GM23338 (cell line): ENCODE measurements around the gene CMTM2. TPM values are rescaled to one million over a fixed set of nuclear protein-coding genes. Genes with fewer than 3 reads are reported as not detected.

Experiments
- ATAC-seq: fragments of 200-7000 bp; cut with Tn5 transposase; 3 replicates; pipeline ENCODE4 v1.9.1; 2020
- DNase-seq: peaks from one replicate; pipeline ENCODE4 v3.0.0-alpha.2; 2015; ENCODE audit warnings: low spot score
- H2AFZ ChIP-seq: fragments of 200-600 bp; sonication (generic); 2 replicates; pipeline ENCODE4 v1.8.0; 2016; ENCODE audit warnings: antibody characterized with exemption, mild to moderate bottlenecking, moderate library complexity
- H3F3A ChIP-seq: fragments of 200-600 bp; sonication (generic); replicated peaks from 2 replicates; pipeline ENCODE4 v1.8.0; 2017; ENCODE audit warnings: antibody characterized with exemption, mixed run types, low read depth
- H3K27ac ChIP-seq: fragments of 200-600 bp; sonication (generic); 2 replicates; pipeline ENCODE4 v1.6.1; 2016; ENCODE audit warnings: low read depth
- H3K27me3 ChIP-seq: fragments of 200-600 bp; sonication (generic); 2 replicates; pipeline ENCODE4 v1.8.0; 2016; ENCODE audit warnings: mild to moderate bottlenecking, mixed run types, moderate library complexity; ENCODE audit not compliant: insufficient read depth
- H3K36me3 ChIP-seq: fragments of 200-600 bp; sonication (generic); 2 replicates; pipeline ENCODE4 v1.8.0; 2016; ENCODE audit warnings: mild to moderate bottlenecking; ENCODE audit not compliant: insufficient read depth
- H3K4me1 ChIP-seq: fragments of 200-600 bp; sonication (generic); 2 replicates; pipeline ENCODE4 v1.8.0; 2016; ENCODE audit warnings: mild to moderate bottlenecking, moderate library complexity; ENCODE audit not compliant: insufficient read depth
- H3K4me2 ChIP-seq: fragments of 200-600 bp; sonication (generic); 2 replicates; pipeline ENCODE4 v1.7.1; 2017; ENCODE audit warnings: mixed run types
- H3K4me3 ChIP-seq: fragments of 200-600 bp; sonication (generic); 2 replicates; pipeline ENCODE4 v1.6.1; 2016; ENCODE audit warnings: mixed run types
- H3K79me2 ChIP-seq: fragments of 200-600 bp; sonication (generic); replicated peaks from 2 replicates; pipeline ENCODE4 v1.8.0; 2017; ENCODE audit warnings: mild to moderate bottlenecking; ENCODE audit not compliant: insufficient read depth
- H3K9me2 ChIP-seq: fragments of 200-600 bp; sonication (generic); 2 replicates; pipeline ENCODE4 v1.8.0; 2017; ENCODE audit not compliant: insufficient read depth
- H4K20me1 ChIP-seq: fragments of 200-600 bp; sonication (generic); replicated peaks from 2 replicates; pipeline ENCODE4 v1.8.0; 2017; ENCODE audit warnings: mild to moderate bottlenecking; ENCODE audit not compliant: insufficient read depth
- H3K27ac Mint-ChIP-seq: 2 replicates; pipeline ENCODE4 v1.8.0; 2020; ENCODE audit warnings: inconsistent platforms, mild to moderate bottlenecking, moderate library complexity, mixed read lengths
- H3K27me3 Mint-ChIP-seq: 3 replicates; pipeline ENCODE4 v1.8.0; 2022; ENCODE audit warnings: low read depth, mild to moderate bottlenecking, moderate library complexity, mixed read lengths, inconsistent platforms; ENCODE audit not compliant: insufficient read depth, poor library complexity
- H3K36me3 Mint-ChIP-seq: 3 replicates; pipeline ENCODE4 v1.8.0; 2021; ENCODE audit warnings: low read depth, mild to moderate bottlenecking, inconsistent platforms, moderate library complexity, mixed read lengths
- H3K4me1 Mint-ChIP-seq: 3 replicates; pipeline ENCODE4 v1.8.0; 2020; ENCODE audit warnings: mild to moderate bottlenecking, inconsistent platforms, mixed read lengths
- H3K4me3 Mint-ChIP-seq: 3 replicates; pipeline ENCODE4 v1.8.0; 2021; ENCODE audit warnings: moderate library complexity, mild to moderate bottlenecking, inconsistent platforms, mixed read lengths
- H3K9me3 Mint-ChIP-seq: 3 replicates; pipeline ENCODE4 v1.8.0; 2020; ENCODE audit warnings: moderate library complexity, mild to moderate bottlenecking, inconsistent platforms, mixed read lengths
- EZH2 ChIP-seq: fragments of 200-600 bp; sonication (generic); IDR thresholded peaks from one replicate; pipeline ENCODE4 v1.8.0; 2017; ENCODE audit warnings: antibody characterized with exemption, mild to moderate bottlenecking, low read depth; ENCODE audit not compliant: unreplicated experiment
- EZH2phosphoT487 ChIP-seq: fragments of 200-600 bp; sonication (generic); IDR thresholded peaks from one replicate; pipeline ENCODE4 v1.8.1; 2018; ENCODE audit warnings: antibody characterized with exemption; ENCODE audit not compliant: unreplicated experiment
- NANOG ChIP-seq: IDR thresholded peaks from 2 replicates; pipeline ENCODE4 v1.6.1; 2016; ENCODE audit warnings: antibody characterized with exemption, borderline replicate concordance
- POLR2AphosphoS5 ChIP-seq: IDR thresholded peaks from 2 replicates; pipeline ENCODE4 v1.6.1; 2016; ENCODE audit warnings: antibody characterized with exemption, low read depth
- STAT1 ChIP-seq: IDR thresholded peaks from one replicate; pipeline ENCODE4 v1.6.1; 2016; ENCODE audit warnings: antibody characterized with exemption; ENCODE audit not compliant: unreplicated experiment
- polyA plus RNA-seq: library from polyadenylated mRNA; unstranded; fragments of >200 nt; fragmentation: Nextera tagmentation; extraction: Ambion mirVana; gene quantifications from 2 replicates; pipeline ENCODE4 v1.2.1, GENCODE V29; 2016
- total RNA-seq: library from RNA; depleted of rRNA; stranded (reverse); fragments of >200 nt; shearing (Covaris generic); gene quantifications from 2 replicates; pipeline ENCODE4 v1.2.3, GENCODE V29; 2014
- TF ChIP-seq, protein P1 (sequence below): IDR thresholded peaks from one replicate; pipeline ENCODE4 v1.6.1; 2018; ENCODE audit warnings: antibody characterized with exemption; ENCODE audit not compliant: unreplicated experiment
- TF ChIP-seq, protein P2 (sequence below): IDR thresholded peaks from 2 replicates; pipeline ENCODE4 v1.6.1; 2016; ENCODE audit warnings: antibody characterized with exemption
- TF ChIP-seq, protein P3 (sequence below): fragments of 250-450 bp; sonication (Bioruptor Pico); IDR thresholded peaks from 2 replicates; pipeline ENCODE4 v1.5.0; 2020; ENCODE audit warnings: mild to moderate bottlenecking, moderate library complexity

The CMTM2 gene
- total and polyA plus RNA-seq, 2 experiments from 2014 or later = not detected

DNA sequence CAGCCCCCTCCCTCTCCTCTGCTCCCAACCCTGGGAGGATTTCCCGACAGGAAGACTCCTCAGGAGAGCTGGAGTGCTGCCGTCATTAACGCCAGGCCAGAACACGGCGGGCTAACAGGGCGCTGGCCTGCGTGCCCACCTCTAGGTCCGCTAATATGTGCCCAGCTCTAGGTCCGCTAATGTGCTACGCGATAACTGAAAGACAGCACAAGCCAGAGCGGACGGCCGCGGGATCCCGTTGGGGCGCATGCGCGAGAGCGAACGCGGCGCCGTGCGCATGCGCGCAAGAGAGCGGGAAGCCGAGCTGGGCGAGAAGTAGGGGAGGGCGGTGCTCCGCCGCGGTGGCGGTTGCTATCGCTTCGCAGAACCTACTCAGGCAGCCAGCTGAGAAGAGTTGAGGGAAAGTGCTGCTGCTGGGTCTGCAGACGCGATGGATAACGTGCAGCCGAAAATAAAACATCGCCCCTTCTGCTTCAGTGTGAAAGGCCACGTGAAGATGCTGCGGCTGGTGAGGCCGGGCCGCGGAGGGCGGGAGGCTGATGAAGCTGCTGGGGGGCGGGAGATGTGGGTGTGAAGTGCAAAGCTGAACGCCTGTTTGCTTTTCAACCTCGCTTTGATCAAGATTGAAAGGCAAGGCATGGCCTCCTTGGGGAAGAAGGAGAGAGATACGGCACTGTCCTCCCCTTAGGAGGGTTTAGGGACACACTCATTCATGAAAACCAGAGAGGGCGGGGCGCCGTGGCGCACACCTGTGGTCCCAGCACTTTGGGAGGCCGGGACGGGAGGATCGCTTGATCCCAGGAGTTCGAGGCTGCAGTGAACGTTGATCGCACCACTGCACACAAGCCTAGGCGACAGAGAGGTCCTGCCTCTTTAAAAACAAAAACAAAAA lies 26.7 kb upstream of the CMTM2 start, which contains the start of gene CKLF (continued):
- TF ChIP-seq, protein P1, sequence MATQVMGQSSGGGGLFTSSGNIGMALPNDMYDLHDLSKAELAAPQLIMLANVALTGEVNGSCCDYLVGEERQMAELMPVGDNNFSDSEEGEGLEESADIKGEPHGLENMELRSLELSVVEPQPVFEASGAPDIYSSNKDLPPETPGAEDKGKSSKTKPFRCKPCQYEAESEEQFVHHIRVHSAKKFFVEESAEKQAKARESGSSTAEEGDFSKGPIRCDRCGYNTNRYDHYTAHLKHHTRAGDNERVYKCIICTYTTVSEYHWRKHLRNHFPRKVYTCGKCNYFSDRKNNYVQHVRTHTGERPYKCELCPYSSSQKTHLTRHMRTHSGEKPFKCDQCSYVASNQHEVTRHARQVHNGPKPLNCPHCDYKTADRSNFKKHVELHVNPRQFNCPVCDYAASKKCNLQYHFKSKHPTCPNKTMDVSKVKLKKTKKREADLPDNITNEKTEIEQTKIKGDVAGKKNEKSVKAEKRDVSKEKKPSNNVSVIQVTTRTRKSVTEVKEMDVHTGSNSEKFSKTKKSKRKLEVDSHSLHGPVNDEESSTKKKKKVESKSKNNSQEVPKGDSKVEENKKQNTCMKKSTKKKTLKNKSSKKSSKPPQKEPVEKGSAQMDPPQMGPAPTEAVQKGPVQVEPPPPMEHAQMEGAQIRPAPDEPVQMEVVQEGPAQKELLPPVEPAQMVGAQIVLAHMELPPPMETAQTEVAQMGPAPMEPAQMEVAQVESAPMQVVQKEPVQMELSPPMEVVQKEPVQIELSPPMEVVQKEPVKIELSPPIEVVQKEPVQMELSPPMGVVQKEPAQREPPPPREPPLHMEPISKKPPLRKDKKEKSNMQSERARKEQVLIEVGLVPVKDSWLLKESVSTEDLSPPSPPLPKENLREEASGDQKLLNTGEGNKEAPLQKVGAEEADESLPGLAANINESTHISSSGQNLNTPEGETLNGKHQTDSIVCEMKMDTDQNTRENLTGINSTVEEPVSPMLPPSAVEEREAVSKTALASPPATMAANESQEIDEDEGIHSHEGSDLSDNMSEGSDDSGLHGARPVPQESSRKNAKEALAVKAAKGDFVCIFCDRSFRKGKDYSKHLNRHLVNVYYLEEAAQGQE = no peak
- TF ChIP-seq, protein P2, sequence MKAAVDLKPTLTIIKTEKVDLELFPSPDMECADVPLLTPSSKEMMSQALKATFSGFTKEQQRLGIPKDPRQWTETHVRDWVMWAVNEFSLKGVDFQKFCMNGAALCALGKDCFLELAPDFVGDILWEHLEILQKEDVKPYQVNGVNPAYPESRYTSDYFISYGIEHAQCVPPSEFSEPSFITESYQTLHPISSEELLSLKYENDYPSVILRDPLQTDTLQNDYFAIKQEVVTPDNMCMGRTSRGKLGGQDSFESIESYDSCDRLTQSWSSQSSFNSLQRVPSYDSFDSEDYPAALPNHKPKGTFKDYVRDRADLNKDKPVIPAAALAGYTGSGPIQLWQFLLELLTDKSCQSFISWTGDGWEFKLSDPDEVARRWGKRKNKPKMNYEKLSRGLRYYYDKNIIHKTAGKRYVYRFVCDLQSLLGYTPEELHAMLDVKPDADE = no peak

DNA sequence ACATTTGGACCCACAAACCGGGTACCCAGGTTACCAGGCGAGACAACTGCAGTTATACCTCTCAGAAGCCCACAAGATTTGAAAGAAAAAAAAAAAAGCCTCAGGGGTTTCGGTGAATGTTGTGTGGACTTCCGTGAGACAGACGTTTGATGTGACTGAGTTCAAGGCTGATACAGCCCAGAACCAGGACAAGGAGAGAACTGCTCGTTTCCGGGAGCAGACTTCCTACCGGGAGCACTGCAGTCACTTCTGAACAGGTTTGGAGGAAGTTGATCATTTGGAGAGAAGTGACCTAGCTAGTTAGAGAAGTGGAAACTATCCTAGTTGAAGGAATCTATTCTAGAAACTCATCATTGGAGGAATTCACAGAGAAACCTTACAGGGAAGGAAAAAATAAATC lies 26.0 kb upstream of the CMTM2 start:
- H3K9me2 ChIP-seq = peaks cover 3% of the 10 kb centered on the region; the same call in 1 of the 2 replicates
- Mint-ChIP-seq H3K27me3 (peaks cover 29% of the 10 kb centered on the region), H3K27ac (no peak overlapping the region), H3K4me1 (peaks cover 21% of the 10 kb centered on the region), H3K36me3 (peaks cover 5% of the 10 kb centered on the region; the same call in 2 of the 3 replicates), H3K9me3 (peaks cover 12% of the 10 kb centered on the region; the same call in 2 of the 3 replicates), H3K4me3 (peak overlapping the region; percentile 53)
- H3K4me1 ChIP-seq = peaks cover 11% of the 10 kb centered on the region
- peak overlapping the region; percentile 58 for H3K4me3 ChIP-seq
- peaks cover 5% of the 10 kb centered on the region; the same call in 1 of the 2 replicates for H3K79me2 ChIP-seq
- H2AFZ ChIP-seq = no peak overlapping the region
- H3K4me2 ChIP-seq = peak overlapping the region; percentile 85; the same call in 1 of the 2 replicates
- H3F3A ChIP-seq = peaks cover 20% of the 10 kb centered on the region; the same call in 1 of the 2 replicates
- no peaks in the 10 kb centered on the region for H3K36me3 ChIP-seq
- H3K27me3 ChIP-seq = peaks cover 18% of the 10 kb centered on the region
- 0 out of 2 replicates have a peak, but pooled peaks cover 5% of the 10 kb centered on the region for H4K20me1 ChIP-seq
- DNase-seq (no peak), ATAC-seq (no peak)
- H3K27ac ChIP-seq = no peak overlapping the region
- TF ChIP-seq STAT1 (no peak), EZH2phosphoT487 (no peak), NANOG (no peak), EZH2 (no peak), POLR2AphosphoS5 (no peak)
- TF ChIP-seq, protein P2 = no peak
- TF ChIP-seq, protein P3, sequence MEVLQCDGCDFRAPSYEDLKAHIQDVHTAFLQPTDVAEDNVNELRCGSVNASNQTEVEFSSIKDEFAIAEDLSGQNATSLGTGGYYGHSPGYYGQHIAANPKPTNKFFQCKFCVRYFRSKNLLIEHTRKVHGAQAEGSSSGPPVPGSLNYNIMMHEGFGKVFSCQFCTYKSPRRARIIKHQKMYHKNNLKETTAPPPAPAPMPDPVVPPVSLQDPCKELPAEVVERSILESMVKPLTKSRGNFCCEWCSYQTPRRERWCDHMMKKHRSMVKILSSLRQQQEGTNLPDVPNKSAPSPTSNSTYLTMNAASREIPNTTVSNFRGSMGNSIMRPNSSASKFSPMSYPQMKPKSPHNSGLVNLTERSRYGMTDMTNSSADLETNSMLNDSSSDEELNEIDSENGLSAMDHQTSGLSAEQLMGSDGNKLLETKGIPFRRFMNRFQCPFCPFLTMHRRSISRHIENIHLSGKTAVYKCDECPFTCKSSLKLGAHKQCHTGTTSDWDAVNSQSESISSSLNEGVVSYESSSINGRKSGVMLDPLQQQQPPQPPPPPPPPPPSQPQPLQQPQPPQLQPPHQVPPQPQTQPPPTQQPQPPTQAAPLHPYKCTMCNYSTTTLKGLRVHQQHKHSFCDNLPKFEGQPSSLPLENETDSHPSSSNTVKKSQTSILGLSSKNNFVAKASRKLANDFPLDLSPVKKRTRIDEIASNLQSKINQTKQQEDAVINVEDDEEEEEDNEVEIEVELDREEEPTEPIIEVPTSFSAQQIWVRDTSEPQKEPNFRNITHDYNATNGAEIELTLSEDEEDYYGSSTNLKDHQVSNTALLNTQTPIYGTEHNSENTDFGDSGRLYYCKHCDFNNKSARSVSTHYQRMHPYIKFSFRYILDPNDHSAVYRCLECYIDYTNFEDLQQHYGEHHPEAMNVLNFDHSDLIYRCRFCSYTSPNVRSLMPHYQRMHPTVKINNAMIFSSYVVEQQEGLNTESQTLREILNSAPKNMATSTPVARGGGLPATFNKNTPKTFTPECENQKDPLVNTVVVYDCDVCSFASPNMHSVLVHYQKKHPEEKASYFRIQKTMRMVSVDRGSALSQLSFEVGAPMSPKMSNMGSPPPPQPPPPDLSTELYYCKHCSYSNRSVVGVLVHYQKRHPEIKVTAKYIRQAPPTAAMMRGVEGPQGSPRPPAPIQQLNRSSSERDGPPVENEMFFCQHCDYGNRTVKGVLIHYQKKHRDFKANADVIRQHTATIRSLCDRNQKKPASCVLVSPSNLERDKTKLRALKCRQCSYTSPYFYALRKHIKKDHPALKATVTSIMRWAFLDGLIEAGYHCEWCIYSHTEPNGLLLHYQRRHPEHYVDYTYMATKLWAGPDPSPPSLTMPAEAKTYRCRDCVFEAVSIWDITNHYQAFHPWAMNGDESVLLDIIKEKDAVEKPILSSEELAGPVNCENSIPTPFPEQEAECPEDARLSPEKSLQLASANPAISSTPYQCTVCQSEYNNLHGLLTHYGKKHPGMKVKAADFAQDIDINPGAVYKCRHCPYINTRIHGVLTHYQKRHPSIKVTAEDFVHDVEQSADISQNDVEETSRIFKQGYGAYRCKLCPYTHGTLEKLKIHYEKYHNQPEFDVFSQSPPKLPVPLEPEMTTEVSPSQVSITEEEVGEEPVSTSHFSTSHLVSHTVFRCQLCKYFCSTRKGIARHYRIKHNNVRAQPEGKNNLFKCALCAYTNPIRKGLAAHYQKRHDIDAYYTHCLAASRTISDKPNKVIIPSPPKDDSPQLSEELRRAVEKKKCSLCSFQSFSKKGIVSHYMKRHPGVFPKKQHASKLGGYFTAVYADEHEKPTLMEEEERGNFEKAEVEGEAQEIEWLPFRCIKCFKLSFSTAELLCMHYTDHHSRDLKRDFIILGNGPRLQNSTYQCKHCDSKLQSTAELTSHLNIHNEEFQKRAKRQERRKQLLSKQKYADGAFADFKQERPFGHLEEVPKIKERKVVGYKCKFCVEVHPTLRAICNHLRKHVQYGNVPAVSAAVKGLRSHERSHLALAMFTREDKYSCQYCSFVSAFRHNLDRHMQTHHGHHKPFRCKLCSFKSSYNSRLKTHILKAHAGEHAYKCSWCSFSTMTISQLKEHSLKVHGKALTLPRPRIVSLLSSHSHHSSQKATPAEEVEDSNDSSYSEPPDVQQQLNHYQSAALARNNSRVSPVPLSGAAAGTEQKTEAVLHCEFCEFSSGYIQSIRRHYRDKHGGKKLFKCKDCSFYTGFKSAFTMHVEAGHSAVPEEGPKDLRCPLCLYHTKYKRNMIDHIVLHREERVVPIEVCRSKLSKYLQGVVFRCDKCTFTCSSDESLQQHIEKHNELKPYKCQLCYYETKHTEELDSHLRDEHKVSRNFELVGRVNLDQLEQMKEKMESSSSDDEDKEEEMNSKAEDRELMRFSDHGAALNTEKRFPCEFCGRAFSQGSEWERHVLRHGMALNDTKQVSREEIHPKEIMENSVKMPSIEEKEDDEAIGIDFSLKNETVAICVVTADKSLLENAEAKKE (CRISPR knock-in tag) = no peak
